A673 (cell line): ENCODE measurements around the gene WDR45B. TPM values are rescaled to one million over a fixed set of nuclear protein-coding genes. Genes with fewer than 3 reads are reported as not detected.

Source experiments
- BruUV-seq: library from RNA; stranded (reverse); fragments of 400-500 nt; replicated peaks from 2 replicates; lab custom pipeline; 2021; lab: Mats Ljungman, UMichigan
- CTCF ChIA-PET: fragments of 300-600 bp; sonication (Branson Sonifier 250); formaldehyde crosslinking; loops from one replicate; lab custom pipeline; 2022; ENCODE audit warnings: antibody characterized with exemption; lab: Charles Lee
- POLR2A ChIA-PET: fragments of 300-600 bp; sonication (Branson Sonifier 250); formaldehyde crosslinking; loops from one replicate; lab custom pipeline; 2022; ENCODE audit warnings: antibody characterized with exemption; ENCODE audit not compliant: low non-redundant PET; lab: Charles Lee
- DNase-seq: peaks from one replicate; pipeline ENCODE4 v3.0.0-alpha.2; 2015; ENCODE audit warnings: low spot score
- H3K27ac ChIP-seq: fragments of 200-600 bp; sonication (generic); 2 replicates; pipeline ENCODE4 v1.5.1; 2016; ENCODE audit warnings: mixed run types, low read depth, mild to moderate bottlenecking, mixed read lengths, antibody characterized with exemption, low read length; ENCODE audit not compliant: poor library complexity, severe bottlenecking
- H3K27me3 ChIP-seq: fragments of 200-600 bp; sonication (generic); replicated peaks from 2 replicates; pipeline ENCODE4 v1.6.1; 2017; ENCODE audit warnings: mixed run types, low read depth, mild to moderate bottlenecking, mixed read lengths, antibody characterized with exemption, low read length; ENCODE audit not compliant: insufficient read depth, poor library complexity
- H3K36me3 ChIP-seq: fragments of 200-600 bp; sonication (generic); 2 replicates; pipeline ENCODE4 v1.6.1; 2016; ENCODE audit warnings: mixed run types, mild to moderate bottlenecking, mixed read lengths, antibody characterized with exemption, low read length; ENCODE audit not compliant: insufficient read depth, poor library complexity, severe bottlenecking
- H3K4me1 ChIP-seq: fragments of 200-600 bp; sonication (generic); 2 replicates; pipeline ENCODE4 v1.6.1; 2017; ENCODE audit warnings: mixed run types, mild to moderate bottlenecking, mixed read lengths, antibody characterized with exemption, low read length; ENCODE audit not compliant: insufficient read depth, poor library complexity, severe bottlenecking
- H3K4me3 ChIP-seq: fragments of 200-600 bp; sonication (generic); 2 replicates; pipeline ENCODE4 v1.5.1; 2016; ENCODE audit warnings: low read depth, mixed run types, mild to moderate bottlenecking, mixed read lengths, low read length; ENCODE audit not compliant: poor library complexity, severe bottlenecking
- H3K9me3 ChIP-seq: fragments of 200-600 bp; sonication (generic); 2 replicates; pipeline ENCODE4 v1.6.1; 2016; ENCODE audit warnings: mixed run types, low read depth, mild to moderate bottlenecking, mixed read lengths, antibody characterized with exemption, low read length; ENCODE audit not compliant: poor library complexity, severe bottlenecking
- CTCF ChIP-seq: fragments of 300-800, 200-600 bp; sonication (generic); conservative IDR thresholded peaks from 2 replicates; pipeline ENCODE4 v1.5.1; 2017; ENCODE audit warnings: low read depth, mild to moderate bottlenecking, antibody characterized with exemption, low read length, moderate library complexity, mixed read lengths
- EZH2 ChIP-seq: fragments of 200-600 bp; sonication (generic); IDR thresholded peaks from 2 replicates; pipeline ENCODE4 v1.6.1; 2017; ENCODE audit warnings: borderline replicate concordance, low read depth, mild to moderate bottlenecking, mixed read lengths, antibody characterized with exemption, low read length; ENCODE audit not compliant: poor library complexity, severe bottlenecking
- intact Hi-C: fragments of 100-400 bp; cut with micrococcal nuclease; formaldehyde crosslinking; loops from one replicate; pipeline ENCODE4 v1.10.0; 2022; ENCODE audit not compliant: unreplicated experiment
- total RNA-seq: library from RNA; stranded (reverse); gene quantifications from 2 replicates; pipeline ENCODE4 v1.2.3, GENCODE V29; 2021

WDR45B gene
- total RNA-seq, 1 experiment from 2014 or later: 73.0 TPM

GRCh38 chr17:82668024-82668630 is 19.9 kb upstream of the WDR45B start:
- CTCF ChIA-PET: no interaction called here

GRCh38 chr17:82667668-82668000 is 19.4 kb upstream of the WDR45B start:
- no peak for TF ChIP-seq EZH2
- no peak for TF ChIP-seq CTCF
- H3K27me3 ChIP-seq: no peaks in the 10 kb centered on the region
- POLR2A ChIA-PET: no interaction called here
- H3K4me3 ChIP-seq: no peak overlapping the region
- H3K4me1 ChIP-seq: peaks cover 8% of the 10 kb centered on the region
- H3K9me3 ChIP-seq: no peaks in the 10 kb centered on the region
- H3K27ac ChIP-seq: no peak overlapping the region
- BruUV-seq: no TSS peak
- DNase-seq: no peak
- intact Hi-C loops: no loop called here
- no peaks in the 10 kb centered on the region for H3K36me3 ChIP-seq
- CTCF ChIA-PET: no interaction called here

More at GRCh38 chr17:82668024-82668630, 19.9 kb upstream of the WDR45B start:
- DNase-seq: no peak
- POLR2A ChIA-PET: no interaction called here
- Histone ChIP-seq H3K27ac (no peak overlapping the region), H3K9me3 (no peaks in the 10 kb centered on the region), H3K4me3 (no peak overlapping the region), H3K4me1 (peaks cover 8% of the 10 kb centered on the region), H3K27me3 (no peaks in the 10 kb centered on the region), H3K36me3 (no peaks in the 10 kb centered on the region)
- BruUV-seq: no TSS peak
- intact Hi-C loops: no loop called here
- TF ChIP-seq CTCF (no peak), EZH2 (no peak)

- no TSS peak for BruUV-seq
- intact Hi-C loops: no loop called here
- H3K27ac ChIP-seq: no peak overlapping the region
- H3K9me3 ChIP-seq: no peaks in the 10 kb centered on the region
- DNase-seq: no peak
- no peaks in the 10 kb centered on the region for H3K36me3 ChIP-seq
- peaks cover 8% of the 10 kb centered on the region for H3K4me1 ChIP-seq
- ChIA-PET CTCF (no interaction called here), POLR2A (no interaction called here)
- TF ChIP-seq CTCF (no peak), EZH2 (no peak)
- H3K4me3 ChIP-seq: no peak overlapping the region
- no peaks in the 10 kb centered on the region for H3K27me3 ChIP-seq
Observed at GRCh38 chr17:82666931-82667667, 18.9 kb upstream of the WDR45B start.
